HepG2 (cell line): ENCODE measurements around the gene TAB3. TPM values are rescaled to one million over a fixed set of nuclear protein-coding genes. Genes with fewer than 3 reads are reported as not detected.

ENCODE experiments used
- CENPT ChIP-seq: sonication (generic); formaldehyde crosslinking; IDR thresholded peaks from 2 replicates; pipeline ENCODE4 v1.8.0; 2022; ENCODE audit warnings: low read depth, mild to moderate bottlenecking, moderate library complexity, missing genetic modification reagents
- HNF4A ChIP-seq: sonication (generic); formaldehyde crosslinking; IDR thresholded peaks from 2 replicates; pipeline ENCODE4 v1.4.0; 2020; ENCODE audit warnings: missing genetic modification reagents
- KDM5A ChIP-seq: fragments of 200-600 bp; sonication (generic); IDR thresholded peaks from 2 replicates; pipeline ENCODE4 v1.7.0; 2018; ENCODE audit warnings: antibody characterized with exemption, mild to moderate bottlenecking, low read length, borderline replicate concordance
- POLR2AphosphoS2 ChIP-seq: IDR thresholded peaks from 2 replicates; pipeline ENCODE4 v1.6.1; 2011; ENCODE audit warnings: low read depth, low read length, improper control_type of control experiment
- RAD21 ChIP-seq: fragments of 450-650 bp; formaldehyde crosslinking; IDR thresholded peaks from 2 replicates; pipeline ENCODE4 v1.5.0; 2020; ENCODE audit warnings: mild to moderate bottlenecking
- REPIN1 ChIP-seq: sonication (generic); formaldehyde crosslinking; IDR thresholded peaks from 2 replicates; pipeline ENCODE4 v1.8.0; 2022; ENCODE audit warnings: missing genetic modification reagents, low read depth, mild to moderate bottlenecking, borderline replicate concordance
- SAFB2 ChIP-seq: sonication (generic); formaldehyde crosslinking; IDR thresholded peaks from 2 replicates; pipeline ENCODE4 v1.5.1; 2020; ENCODE audit warnings: missing genetic modification reagents, low read depth, mild to moderate bottlenecking, borderline replicate concordance
- ZKSCAN1 ChIP-seq: fragments of 150-350 bp; IDR thresholded peaks from 2 replicates; pipeline ENCODE4 v1.6.1; 2014; ENCODE audit warnings: low read length
- ZKSCAN5 ChIP-seq: sonication (generic); formaldehyde crosslinking; IDR thresholded peaks from 2 replicates; pipeline ENCODE4 v1.5.1; 2020; ENCODE audit warnings: mild to moderate bottlenecking, missing genetic modification reagents
- ZNF251 ChIP-seq: sonication (generic); formaldehyde crosslinking; IDR thresholded peaks from 2 replicates; pipeline ENCODE4 v1.9.0; 2021; ENCODE audit warnings: mild to moderate bottlenecking, missing genetic modification reagents
- ZNF260 ChIP-seq: sonication (generic); formaldehyde crosslinking; IDR thresholded peaks from 2 replicates; pipeline ENCODE4 v1.4.0; 2020; ENCODE audit warnings: missing genetic modification reagents, low read depth, mild to moderate bottlenecking, borderline replicate concordance
- ZNF354B ChIP-seq: sonication (generic); formaldehyde crosslinking; IDR thresholded peaks from 2 replicates; pipeline ENCODE4 v1.8.0; 2022; ENCODE audit warnings: mild to moderate bottlenecking, missing genetic modification reagents
- ZNF644 ChIP-seq: IDR thresholded peaks from 2 replicates; pipeline ENCODE4 v1.6.1; 2016; ENCODE audit warnings: low read depth
- polyA plus RNA-seq, 8 experiments: library from polyadenylated mRNA; depleted of rRNA in 3 of 8; stranded (reverse) in 7 of 8; unstranded in 1 of 8; fragments of >200 nt; fragmentation: Illumina TruSeq in 4 of 8; extraction: Trizol in 4 of 8; gene quantifications; 2 replicates each; pipeline versions ENCODE4 v1.2.1 to v1.2.3, GENCODE V29; 2011 to 2016; ENCODE audit warnings: low read depth in 4 of 8, missing spikeins in 1 of 8, mixed read lengths in 1 of 8; ENCODE audit not compliant: insufficient read depth in 1 of 8
- total RNA-seq, 5 experiments: library from RNA; depleted of rRNA; stranded (reverse); fragments of >200 nt; fragmentation: Illumina TruSeq; extraction: Trizol; gene quantifications; 2 replicates each; pipeline ENCODE4 v1.2.3, GENCODE V29; 2016; ENCODE audit warnings: low read depth in 1 of 5
- TF ChIP-seq, protein P1 (sequence below): sonication (generic); formaldehyde crosslinking; IDR thresholded peaks from 2 replicates; pipeline ENCODE4 v1.4.0; 2020; ENCODE audit warnings: missing genetic modification reagents, borderline replicate concordance
- TF ChIP-seq, protein P2 (sequence below): sonication (generic); formaldehyde crosslinking; IDR thresholded peaks from 2 replicates; pipeline ENCODE4 v1.4.0; 2020; ENCODE audit warnings: mild to moderate bottlenecking, missing genetic modification reagents
- TF ChIP-seq, protein P3 (sequence below): sonication (generic); formaldehyde crosslinking; conservative IDR thresholded peaks from 2 replicates; pipeline ENCODE4 v1.4.0; 2020; ENCODE audit warnings: missing genetic modification reagents
- TF ChIP-seq, protein P4 (sequence below): sonication (generic); formaldehyde crosslinking; IDR thresholded peaks from 2 replicates; pipeline ENCODE4 v1.8.0; 2022; ENCODE audit warnings: missing genetic modification reagents, low read depth, mild to moderate bottlenecking, borderline replicate concordance
- TF ChIP-seq, protein P5 (sequence below): sonication (generic); formaldehyde crosslinking; IDR thresholded peaks from 2 replicates; pipeline ENCODE4 v1.4.0; 2020; ENCODE audit warnings: missing genetic modification reagents
- TF ChIP-seq, protein P6 (sequence below), 2 experiments: IDR thresholded peaks; 2 replicates each; pipeline ENCODE4 v1.6.1; 2011 to 2012; ENCODE audit warnings: low read length in 2 of 2, borderline replicate concordance in 1 of 2, low read depth in 1 of 2, mild to moderate bottlenecking in 1 of 2, moderate library complexity in 1 of 2
- TF ChIP-seq, protein P7 (sequence below): sonication (generic); formaldehyde crosslinking; IDR thresholded peaks from 2 replicates; pipeline ENCODE4 v1.4.0; 2020; ENCODE audit warnings: missing genetic modification reagents

TAB3 gene
- total and polyA plus RNA-seq, 2 of the 13 experiments (the other 11 are each of a cell fraction or from before 2014, with no cell fraction given): 27.2 to 59.8 TPM

DNA sequence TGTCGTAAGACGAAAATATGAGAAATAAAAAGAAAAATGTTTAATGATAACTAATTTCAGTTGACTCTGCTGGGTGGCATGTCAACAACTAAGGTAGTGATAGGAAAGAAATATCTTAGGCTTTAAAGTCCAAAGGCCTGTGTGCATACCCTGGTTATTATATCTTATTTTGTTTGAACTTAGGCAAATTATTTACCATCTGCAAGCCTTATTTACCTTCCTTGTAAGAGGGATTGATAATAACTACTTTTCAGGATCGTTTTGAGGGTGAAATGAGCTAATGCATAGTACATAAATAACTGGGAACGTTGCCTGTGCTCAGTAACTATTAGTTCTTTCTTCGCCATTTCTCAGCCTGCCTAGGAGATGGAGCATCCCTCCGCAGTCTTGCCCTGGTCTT, 41.6 kb upstream of the TAB3 start (continued):
- TF ChIP-seq REPIN1: no peak
- TF ChIP-seq, protein P1, sequence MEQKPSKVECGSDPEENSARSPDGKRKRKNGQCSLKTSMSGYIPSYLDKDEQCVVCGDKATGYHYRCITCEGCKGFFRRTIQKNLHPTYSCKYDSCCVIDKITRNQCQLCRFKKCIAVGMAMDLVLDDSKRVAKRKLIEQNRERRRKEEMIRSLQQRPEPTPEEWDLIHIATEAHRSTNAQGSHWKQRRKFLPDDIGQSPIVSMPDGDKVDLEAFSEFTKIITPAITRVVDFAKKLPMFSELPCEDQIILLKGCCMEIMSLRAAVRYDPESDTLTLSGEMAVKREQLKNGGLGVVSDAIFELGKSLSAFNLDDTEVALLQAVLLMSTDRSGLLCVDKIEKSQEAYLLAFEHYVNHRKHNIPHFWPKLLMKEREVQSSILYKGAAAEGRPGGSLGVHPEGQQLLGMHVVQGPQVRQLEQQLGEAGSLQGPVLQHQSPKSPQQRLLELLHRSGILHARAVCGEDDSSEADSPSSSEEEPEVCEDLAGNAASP (CRISPR knock-in tag): no peak
- no peak for TF ChIP-seq RAD21 (CRISPR knock-in tag)
- TF ChIP-seq, protein P2, sequence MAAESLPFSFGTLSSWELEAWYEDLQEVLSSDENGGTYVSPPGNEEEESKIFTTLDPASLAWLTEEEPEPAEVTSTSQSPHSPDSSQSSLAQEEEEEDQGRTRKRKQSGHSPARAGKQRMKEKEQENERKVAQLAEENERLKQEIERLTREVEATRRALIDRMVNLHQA: no peak
- TF ChIP-seq, protein P3, sequence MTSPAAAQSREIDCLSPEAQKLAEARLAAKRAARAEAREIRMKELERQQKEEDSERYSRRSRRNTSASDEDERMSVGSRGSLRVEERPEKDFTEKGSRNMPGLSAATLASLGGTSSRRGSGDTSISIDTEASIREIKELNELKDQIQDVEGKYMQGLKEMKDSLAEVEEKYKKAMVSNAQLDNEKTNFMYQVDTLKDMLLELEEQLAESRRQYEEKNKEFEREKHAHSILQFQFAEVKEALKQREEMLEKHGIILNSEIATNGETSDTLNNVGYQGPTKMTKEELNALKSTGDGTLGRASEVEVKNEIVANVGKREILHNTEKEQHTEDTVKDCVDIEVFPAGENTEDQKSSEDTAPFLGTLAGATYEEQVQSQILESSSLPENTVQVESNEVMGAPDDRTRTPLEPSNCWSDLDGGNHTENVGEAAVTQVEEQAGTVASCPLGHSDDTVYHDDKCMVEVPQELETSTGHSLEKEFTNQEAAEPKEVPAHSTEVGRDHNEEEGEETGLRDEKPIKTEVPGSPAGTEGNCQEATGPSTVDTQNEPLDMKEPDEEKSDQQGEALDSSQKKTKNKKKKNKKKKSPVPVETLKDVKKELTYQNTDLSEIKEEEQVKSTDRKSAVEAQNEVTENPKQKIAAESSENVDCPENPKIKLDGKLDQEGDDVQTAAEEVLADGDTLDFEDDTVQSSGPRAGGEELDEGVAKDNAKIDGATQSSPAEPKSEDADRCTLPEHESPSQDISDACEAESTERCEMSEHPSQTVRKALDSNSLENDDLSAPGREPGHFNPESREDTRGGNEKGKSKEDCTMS (CRISPR knock-in tag): no peak
- TF ChIP-seq ZNF251 (CRISPR knock-in tag): no peak
- TF ChIP-seq, protein P4, sequence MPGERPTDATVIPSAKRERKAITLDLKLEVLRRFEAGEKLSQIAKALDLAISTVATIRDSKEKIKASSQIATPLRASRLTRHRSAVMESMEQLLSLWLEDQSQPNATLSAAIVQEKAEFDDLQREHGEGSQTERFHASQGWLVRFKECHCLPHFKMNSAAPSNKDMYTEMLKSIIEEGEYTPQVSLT (CRISPR knock-in tag): no peak
- TF ChIP-seq, protein P5, sequence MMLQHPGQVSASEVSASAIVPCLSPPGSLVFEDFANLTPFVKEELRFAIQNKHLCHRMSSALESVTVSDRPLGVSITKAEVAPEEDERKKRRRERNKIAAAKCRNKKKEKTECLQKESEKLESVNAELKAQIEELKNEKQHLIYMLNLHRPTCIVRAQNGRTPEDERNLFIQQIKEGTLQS (CRISPR knock-in tag): no peak
- TF ChIP-seq POLR2AphosphoS2: no peak
- no peak for TF ChIP-seq ZKSCAN1
- TF ChIP-seq ZNF260 (CRISPR knock-in tag): no peak
- TF ChIP-seq SAFB2: no peak
- TF ChIP-seq, protein P6, sequence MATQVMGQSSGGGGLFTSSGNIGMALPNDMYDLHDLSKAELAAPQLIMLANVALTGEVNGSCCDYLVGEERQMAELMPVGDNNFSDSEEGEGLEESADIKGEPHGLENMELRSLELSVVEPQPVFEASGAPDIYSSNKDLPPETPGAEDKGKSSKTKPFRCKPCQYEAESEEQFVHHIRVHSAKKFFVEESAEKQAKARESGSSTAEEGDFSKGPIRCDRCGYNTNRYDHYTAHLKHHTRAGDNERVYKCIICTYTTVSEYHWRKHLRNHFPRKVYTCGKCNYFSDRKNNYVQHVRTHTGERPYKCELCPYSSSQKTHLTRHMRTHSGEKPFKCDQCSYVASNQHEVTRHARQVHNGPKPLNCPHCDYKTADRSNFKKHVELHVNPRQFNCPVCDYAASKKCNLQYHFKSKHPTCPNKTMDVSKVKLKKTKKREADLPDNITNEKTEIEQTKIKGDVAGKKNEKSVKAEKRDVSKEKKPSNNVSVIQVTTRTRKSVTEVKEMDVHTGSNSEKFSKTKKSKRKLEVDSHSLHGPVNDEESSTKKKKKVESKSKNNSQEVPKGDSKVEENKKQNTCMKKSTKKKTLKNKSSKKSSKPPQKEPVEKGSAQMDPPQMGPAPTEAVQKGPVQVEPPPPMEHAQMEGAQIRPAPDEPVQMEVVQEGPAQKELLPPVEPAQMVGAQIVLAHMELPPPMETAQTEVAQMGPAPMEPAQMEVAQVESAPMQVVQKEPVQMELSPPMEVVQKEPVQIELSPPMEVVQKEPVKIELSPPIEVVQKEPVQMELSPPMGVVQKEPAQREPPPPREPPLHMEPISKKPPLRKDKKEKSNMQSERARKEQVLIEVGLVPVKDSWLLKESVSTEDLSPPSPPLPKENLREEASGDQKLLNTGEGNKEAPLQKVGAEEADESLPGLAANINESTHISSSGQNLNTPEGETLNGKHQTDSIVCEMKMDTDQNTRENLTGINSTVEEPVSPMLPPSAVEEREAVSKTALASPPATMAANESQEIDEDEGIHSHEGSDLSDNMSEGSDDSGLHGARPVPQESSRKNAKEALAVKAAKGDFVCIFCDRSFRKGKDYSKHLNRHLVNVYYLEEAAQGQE (IDR thresholded peaks at IDR 0.05; ENCODE audit: borderline replicate concordance in 1 of 2, low read depth in 1 of 2, low read length in 2 of 2): 0 out of 4 replicates have a peak, but pooled peaks of 1 of the 2 experiments have one; percentile 8
- TF ChIP-seq ZKSCAN5: no peak
- TF ChIP-seq ZNF644 (CRISPR knock-in tag): no peak
- no peak for TF ChIP-seq KDM5A
- TF ChIP-seq HNF4A (CRISPR knock-in tag): peak; percentile 73
- TF ChIP-seq CENPT (CRISPR knock-in tag): no peak
- TF ChIP-seq ZNF354B (CRISPR knock-in tag): no peak
- TF ChIP-seq, protein P7, sequence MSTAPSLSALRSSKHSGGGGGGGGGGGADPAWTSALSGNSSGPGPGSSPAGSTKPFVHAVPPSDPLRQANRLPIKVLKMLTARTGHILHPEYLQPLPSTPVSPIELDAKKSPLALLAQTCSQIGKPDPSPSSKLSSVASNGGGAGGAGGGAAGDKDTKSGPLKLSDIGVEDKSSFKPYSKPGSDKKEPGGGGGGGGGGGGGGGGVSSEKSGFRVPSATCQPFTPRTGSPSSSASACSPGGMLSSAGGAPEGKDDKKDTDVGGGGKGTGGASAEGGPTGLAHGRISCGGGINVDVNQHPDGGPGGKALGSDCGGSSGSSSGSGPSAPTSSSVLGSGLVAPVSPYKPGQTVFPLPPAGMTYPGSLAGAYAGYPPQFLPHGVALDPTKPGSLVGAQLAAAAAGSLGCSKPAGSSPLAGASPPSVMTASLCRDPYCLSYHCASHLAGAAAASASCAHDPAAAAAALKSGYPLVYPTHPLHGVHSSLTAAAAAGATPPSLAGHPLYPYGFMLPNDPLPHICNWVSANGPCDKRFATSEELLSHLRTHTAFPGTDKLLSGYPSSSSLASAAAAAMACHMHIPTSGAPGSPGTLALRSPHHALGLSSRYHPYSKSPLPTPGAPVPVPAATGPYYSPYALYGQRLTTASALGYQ (CRISPR knock-in tag): peak; percentile 73
